GM10266 (cell line): ENCODE measurements around the gene TUBGCP2.

ENCODE experiments used
- DNase-seq: peaks from one replicate; pipeline ENCODE4 v3.0.0; 2012; ENCODE audit errors: extremely low spot score
- CTCF ChIP-seq: IDR thresholded peaks from 2 replicates; pipeline ENCODE4 v1.5.1; 2012; ENCODE audit warnings: mild to moderate bottlenecking, low read depth; ENCODE audit not compliant: control insufficient read depth, insufficient read depth; ENCODE audit errors: missing control alignments

Gene TUBGCP2

GRCh38 chr10:133309100-133309719 is 538 bp upstream of the TUBGCP2 start:
- TF ChIP-seq CTCF: no peak
- DNase-seq: peak; percentile 99

- TF ChIP-seq CTCF: peak; percentile 80
- peak; percentile 78 for DNase-seq
Measured at GRCh38 chr10:133307776-133308420, 774 bp downstream of the TUBGCP2 start.

DNA sequence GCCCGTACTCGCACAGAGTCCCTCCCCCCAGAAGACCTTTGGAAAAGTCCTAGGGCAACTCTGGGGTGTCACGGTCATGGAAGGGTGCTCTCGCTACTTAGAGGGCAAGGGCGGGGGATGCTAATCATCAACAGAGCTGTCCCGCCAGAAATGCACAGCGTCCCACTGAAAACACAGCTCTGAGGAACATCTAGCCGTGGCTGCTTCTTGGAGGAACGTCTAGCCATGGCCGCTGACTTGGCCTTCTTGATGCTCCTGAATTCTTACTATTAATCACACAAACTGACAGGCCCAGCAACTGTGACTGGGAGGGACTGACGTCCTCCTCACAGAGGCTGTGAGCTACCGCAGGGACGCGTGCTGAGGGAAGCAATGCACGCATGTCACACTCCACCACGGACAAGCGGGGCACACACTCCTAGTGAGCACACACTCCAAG is 1.7 kb downstream of the TUBGCP2 start:
- TF ChIP-seq CTCF: no peak
- no peak for DNase-seq

GRCh38 chr10:133306097-133306476 is 2.6 kb downstream of the TUBGCP2 start:
- no peak for TF ChIP-seq CTCF
- no peak for DNase-seq

- no peak for TF ChIP-seq CTCF
- DNase-seq: no peak
Measured at GRCh38 chr10:133303206-133303605, 5.5 kb downstream of the TUBGCP2 start.

DNA sequence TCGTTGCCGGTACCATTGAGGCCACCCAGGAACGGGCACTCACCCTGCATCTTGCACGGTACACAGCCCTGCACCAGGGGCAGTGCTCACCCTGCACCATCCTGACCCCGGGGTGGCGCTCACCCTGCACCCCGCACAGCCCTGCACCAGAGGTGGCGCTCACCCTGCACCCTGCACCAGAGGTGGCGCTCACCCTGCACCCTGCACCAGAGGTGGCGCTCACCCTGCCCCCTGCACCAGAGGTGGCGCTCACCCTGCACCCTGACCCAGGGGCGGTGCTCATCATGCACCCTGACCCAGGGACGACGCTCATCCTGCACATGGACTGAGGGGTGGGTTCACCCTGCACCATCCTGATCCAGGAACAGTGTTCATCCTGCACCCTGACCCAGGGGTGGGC is 6.4 kb downstream of the TUBGCP2 start:
- no peak for DNase-seq
- no peak for TF ChIP-seq CTCF

DNA sequence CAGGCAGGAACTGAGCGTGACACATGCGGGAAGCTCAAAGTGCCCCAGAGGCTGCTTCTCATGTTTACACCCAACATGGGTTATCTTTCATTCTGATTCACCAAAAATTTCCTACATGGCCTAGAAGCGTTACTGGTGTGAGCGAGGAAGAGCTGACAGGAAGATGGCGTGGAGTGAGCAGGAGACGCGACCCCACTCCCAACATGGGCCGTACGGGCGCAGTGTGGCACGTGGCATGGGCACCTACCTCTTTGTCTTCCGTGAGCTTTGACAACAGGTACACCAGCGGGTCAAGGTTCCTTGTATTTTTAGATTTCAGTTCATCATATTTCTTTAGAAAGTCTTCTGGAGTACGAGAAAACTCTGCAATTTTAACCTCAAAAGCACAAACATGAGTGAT is 8.9 kb downstream of the TUBGCP2 start:
- TF ChIP-seq CTCF: no peak
- DNase-seq: no peak
